G401.6 (cell line): Measurements from ENCODE around the gene STAT4.

ENCODE experiments used
- FAIRE-seq: peaks from 2 replicates; lab custom pipeline; 2012; peaks lifted over from hg19 to GRCh38; lab: Jason Lieb, UNC

Gene STAT4

DNA sequence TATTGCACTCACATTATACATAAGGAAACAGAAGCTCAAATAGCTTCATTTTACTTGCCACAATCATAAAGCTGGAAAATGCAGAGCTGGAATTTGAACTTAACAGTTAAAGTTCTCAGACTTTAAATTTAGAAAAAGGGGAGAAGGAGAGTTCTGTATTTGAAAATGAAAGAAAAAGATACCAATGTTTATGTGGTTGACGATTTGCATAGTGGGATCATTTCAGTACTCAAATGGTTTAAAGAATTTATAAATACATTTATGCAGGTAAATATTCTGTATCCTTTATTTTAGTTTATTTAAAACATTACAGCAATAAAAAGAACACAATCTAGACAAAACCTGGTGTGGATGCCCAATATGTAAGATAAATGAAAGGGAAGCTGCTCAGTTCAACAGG, 25.5 kb upstream of the STAT4 start:
- FAIRE-seq: no peak

- no peak for FAIRE-seq
These were observed 23.6 kb upstream of the STAT4 start for GRCh38 chr2:191174442-191174841.

- no peak for FAIRE-seq
These were observed 22.4 kb upstream of the STAT4 start for GRCh38 chr2:191173206-191173605.

GRCh38 chr2:191171708-191172355, 21.0 kb upstream of the STAT4 start:
- no peak for FAIRE-seq

- no peak for FAIRE-seq
These were observed 20.5 kb upstream of the STAT4 start for GRCh38 chr2:191171286-191171685.

GRCh38 chr2:191170773-191171172, 20.0 kb upstream of the STAT4 start:
- FAIRE-seq: no peak

GRCh38 chr2:191170301-191170636, 19.5 kb upstream of the STAT4 start:
- FAIRE-seq: no peak

- no peak for FAIRE-seq
These were observed 18.9 kb upstream of the STAT4 start for GRCh38 chr2:191169456-191170300.

- FAIRE-seq: no peak
These were observed 17.0 kb upstream of the STAT4 start for GRCh38 chr2:191167766-191168165.

GRCh38 chr2:191166756-191167445, 16.1 kb upstream of the STAT4 start:
- FAIRE-seq: no peak

GRCh38 chr2:191166111-191166755, 15.4 kb upstream of the STAT4 start:
- FAIRE-seq: no peak

DNA sequence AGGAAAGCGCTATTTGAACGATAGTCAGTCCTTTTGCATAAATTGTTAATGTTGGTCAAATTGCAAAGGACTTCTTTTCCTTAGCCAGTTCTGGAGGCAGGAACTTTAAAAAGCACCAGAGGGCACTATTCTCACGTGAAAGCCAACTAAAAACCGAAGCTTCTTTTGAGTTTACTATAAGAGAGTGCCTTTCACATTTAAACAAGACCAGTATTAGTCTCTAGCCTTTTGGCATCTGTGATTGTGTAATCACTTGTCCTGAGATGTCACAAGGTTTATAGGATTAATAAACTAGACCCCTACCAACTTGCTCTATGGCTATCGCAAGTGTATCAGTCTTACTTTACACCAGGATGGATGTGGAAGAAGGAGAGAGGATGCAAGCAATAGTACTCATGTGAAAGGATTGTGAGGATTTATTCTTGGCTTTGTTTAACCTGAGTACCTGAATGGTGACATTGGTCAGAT, 14.4 kb upstream of the STAT4 start:
- no peak for FAIRE-seq

DNA sequence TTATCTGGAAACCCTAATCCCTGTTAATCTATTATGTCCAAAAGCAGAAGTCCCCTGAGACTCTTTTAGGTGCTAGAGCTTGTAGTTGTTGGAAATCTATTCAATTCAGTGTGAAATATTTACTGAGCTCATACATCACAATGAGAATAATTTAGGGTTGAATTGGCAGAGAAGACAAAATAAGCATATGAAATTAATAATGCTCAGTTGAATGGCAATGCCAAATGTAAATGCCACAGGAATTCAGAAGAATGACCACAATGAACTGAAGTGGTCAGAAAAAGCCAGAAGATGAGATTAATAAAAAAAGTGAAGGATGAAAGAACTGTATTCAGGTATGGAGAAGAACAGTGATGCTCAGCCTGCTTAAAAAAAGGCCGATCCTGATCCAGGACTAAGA, 8.0 kb upstream of the STAT4 start:
- FAIRE-seq: no peak

DNA sequence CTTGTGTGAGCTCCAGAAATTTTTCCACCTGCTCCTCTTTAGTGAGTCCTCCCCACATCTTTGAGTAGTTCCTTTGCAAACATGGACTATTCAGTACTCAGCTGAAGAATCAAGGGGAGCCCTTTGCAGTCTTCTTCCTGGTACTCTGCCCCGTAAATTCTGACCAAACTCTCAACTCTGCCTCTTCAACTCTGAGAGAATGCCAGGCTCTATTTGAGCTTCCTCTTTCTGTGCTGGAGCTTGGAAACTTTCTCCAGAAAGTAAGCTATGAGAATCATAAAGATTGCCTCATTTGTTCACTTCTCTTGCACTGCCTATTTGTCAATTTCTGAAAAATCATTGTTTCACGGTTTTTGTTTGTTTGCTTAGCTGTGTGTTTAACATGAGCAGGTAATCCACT, 7.4 kb upstream of the STAT4 start:
- FAIRE-seq: no peak

- FAIRE-seq: no peak
These were observed 4.8 kb upstream of the STAT4 start for GRCh38 chr2:191155608-191156071.

GRCh38 chr2:191153716-191154115, 2.9 kb upstream of the STAT4 start:
- FAIRE-seq: no peak

GRCh38 chr2:191152482-191153240, 1.9 kb upstream of the STAT4 start:
- no peak for FAIRE-seq

GRCh38 chr2:191151331-191151730, 537 bp upstream of the STAT4 start:
- FAIRE-seq: no peak

- no peak for FAIRE-seq
These were observed 579 bp downstream of the STAT4 start for GRCh38 chr2:191150230-191150599.

DNA sequence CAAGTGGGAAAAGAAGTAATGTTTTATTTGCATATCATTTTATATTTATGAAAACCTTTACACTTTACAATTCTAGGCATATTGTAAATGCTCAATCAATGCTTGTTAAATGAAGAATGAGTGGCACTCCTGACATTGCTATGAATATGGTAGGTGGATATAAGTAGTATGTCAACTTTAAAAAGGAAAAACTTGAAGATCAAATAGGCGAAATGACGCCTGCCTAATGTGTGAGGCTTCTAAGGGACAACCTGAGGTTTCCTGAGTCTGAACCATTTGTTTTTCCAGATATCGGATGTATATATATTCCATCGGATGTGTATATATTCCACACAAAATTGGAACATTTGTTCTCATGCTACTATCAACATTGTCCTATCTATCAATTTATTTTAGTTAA, 1.4 kb downstream of the STAT4 start:
- no peak for FAIRE-seq

GRCh38 chr2:191148791-191149190, 2.0 kb downstream of the STAT4 start:
- FAIRE-seq: no peak

GRCh38 chr2:191148281-191148680, 2.5 kb downstream of the STAT4 start:
- FAIRE-seq: no peak
